Inferior parietal cortex (tissue), 1 donor: ENCODE data around the gene MINDY4B.
"Not testable (repeated sequence)": the region's sequence is repeated elsewhere in the genome, so short reads cannot be mapped to it uniquely, and the experiment has no call there.

Experiments used
- DNase-seq: peaks from one replicate; pipeline ENCODE4 v3.0.0-alpha.2; 2016; ENCODE audit errors: extremely low spot score

The MINDY4B gene

DNA sequence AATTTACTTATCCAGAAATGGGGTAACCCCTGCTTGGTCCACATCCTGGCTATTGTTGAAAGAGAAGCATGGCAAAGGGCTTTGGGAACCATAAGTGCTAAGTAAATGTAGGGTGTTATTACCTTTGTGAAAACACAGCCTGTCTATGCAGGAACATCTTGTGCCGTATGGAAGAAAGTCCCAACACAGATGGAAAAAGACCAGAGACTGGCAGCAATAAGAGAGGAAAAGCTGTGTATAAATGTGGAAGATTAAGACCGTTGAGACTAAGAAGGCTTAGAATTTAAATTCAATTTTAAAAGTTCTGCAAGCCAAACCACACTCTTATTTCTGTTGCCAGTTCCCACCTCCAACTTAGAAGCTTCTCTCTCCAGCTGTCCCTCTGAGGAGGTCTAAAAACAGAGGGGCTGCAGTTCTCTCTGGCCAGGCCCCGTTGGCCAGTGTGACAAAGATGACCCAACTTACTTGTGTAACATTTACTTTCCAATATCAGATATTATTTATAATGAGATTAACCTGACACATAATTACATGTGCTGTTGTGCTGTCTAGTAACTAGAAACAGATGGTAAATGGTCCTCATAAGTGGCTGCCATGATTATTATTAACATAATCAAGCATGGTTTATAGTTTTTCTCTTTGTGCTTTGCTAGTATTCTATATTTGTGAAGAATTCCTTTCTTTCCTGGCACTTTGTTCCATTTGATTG, 7.0 kb downstream of the MINDY4B start:
- DNase-seq = no peak

DNA sequence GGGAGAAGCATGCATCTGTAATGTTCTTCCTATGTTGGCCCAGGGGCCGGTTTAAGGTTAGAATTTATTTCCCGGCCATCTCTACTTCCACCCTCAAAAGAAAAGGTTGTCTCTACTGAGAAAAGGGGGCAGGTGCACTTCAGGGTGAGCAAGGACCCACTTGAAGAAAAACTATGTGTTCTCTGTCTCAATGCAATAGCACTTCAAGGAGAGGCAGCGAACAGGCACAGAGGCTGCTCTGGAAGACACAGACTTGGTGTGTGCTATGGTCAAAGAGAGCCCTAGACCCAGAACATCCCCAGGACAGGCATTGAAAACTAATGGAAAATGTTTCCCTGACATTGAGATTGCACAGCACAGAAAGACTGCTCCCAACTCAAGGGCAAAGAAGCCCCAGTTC, 7.6 kb downstream of the MINDY4B start:
- no peak for DNase-seq

DNA sequence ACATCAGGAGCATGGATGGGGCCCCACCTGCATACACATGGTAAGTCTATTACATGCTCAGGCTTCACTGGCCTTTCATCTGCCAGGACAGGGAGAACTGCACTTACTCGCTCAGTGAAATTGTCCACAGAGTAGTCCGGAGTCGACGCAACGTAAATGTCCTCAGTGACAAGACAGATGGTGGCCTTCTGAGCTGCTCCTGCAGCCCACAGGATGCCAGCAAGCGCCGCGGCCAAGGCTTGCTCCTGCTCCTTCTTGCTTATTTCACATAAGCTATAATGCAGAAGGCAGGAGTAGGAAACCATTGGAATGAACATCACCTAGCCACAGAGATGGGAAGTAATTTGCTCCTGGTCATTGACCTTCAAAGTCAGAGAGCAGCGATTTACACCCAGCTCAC, 14.4 kb downstream of the MINDY4B start:
- no peak for DNase-seq

DNA sequence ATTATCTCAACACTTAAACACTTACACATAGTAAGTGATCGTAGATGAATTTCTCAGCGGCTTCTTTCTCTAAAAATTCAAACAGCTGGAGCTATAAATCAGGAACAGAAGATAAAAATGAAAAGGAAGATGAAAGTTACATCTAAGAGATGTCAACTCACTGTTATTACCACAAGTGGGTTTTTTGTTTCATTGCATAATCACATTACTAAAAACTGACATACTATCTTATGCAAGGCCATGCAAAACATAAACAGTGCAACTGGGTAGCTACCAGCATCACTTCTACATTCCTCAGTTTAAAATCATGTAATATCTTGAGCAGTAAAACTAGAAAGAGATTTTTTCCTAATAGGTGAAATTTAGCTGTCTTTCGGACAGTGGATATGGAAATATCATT, 14.9 kb downstream of the MINDY4B start:
- no peak for DNase-seq

DNA sequence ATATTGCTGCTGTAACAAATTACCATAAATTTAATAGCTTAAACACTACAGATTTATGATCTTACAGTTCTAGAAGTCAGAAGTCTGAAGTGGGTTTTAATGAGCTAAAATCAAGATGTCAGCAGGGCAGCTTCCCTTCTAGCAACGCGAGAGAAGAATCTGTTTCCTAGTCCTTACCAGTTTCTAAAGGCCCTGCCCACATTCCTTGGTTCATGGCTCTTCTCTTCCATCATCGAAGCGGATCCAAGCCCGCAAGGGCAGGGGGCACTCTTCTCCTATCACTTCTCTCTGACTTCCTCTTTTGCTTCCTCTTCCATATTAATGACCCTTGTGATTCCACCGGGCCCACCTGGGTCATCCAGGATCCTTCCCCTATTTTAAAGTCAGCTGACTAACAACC, 16.1 kb downstream of the MINDY4B start:
- no peak for DNase-seq

DNA sequence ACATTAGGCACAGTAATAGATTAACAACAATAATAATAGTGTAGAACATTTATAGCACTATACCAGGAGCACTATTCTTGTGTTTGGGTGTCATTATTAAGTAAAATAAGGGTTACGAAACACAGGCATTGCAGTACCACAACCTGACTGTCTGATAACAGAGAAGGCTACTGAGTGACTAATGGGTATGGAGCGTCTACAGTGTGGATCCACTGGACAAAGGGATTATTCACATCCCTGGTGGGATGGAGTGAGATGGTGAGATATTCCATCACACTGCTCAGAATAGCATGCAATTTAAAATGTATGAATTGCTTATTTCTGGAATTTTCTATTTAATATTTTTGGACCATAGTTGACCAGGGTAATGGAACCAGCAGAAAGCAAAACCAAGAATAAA, 18.2 kb downstream of the MINDY4B start:
- no peak for DNase-seq

DNA sequence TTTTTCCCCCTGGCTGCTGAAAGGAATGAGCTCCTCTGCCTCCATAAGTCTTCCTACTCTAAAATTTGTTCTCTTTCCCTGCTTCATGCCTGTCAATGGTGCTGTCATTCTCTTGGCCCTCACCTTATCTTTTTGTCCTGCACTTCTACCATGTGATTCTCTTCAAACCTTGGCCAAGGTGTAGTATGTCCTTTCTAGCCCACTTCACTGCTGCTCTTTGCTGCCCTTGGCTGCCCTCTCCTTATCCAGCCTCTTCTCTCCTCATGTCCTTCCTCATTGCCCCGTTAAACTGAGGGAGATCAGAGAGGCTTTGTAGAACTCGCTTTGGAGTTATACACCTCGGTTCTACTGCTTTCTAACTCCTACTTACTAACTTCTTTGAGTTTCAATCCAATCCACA, 19.7 kb downstream of the MINDY4B start:
- no peak for DNase-seq

DNA sequence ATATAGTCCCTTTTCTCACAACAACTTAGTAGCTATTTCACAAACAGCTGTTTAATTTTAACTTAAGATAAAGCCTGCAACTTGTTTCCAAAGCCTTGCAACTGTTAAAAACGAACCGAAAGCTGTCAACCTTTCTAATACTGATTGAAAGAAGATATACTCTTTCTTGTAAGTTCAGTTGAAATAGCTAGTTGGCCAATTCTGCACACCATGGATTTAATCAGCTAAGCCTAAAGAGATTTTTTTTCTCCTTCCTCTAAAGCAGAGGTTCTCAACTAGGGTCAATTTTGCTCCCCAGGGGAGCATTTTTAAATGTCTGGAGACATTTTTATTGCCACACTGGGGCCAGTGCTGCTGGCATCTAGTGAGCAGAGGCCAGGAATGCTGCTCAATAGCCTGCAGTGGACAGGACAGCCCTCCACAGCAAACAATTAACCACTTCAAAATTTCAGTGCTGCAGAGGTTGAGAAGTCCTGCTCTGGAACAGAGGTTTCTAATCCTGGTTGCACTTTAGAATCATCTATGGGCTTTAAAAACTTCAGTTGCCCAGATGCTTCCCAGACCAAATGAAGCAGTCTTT, 26.2 kb downstream of the MINDY4B start:
- DNase-seq = no peak

DNA sequence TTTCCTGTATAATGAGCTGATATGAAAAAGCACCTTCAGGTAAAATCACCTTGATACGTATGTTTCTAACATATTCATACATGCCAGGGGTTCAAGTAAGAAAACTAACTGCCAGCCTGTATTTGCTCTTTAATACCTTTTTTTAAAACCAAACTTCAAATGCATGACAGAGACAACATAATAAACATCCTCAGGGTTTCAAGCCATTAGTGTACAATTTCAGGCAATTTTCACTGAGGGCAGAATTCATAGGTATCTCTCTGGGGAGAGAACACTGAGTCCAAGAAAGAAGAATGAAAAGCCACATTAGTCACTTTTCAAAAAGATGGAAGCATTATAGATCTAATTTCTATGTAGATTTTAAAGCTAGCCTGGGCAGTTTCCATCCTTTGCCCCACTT, 26.9 kb downstream of the MINDY4B start:
- DNase-seq = no peak

DNA sequence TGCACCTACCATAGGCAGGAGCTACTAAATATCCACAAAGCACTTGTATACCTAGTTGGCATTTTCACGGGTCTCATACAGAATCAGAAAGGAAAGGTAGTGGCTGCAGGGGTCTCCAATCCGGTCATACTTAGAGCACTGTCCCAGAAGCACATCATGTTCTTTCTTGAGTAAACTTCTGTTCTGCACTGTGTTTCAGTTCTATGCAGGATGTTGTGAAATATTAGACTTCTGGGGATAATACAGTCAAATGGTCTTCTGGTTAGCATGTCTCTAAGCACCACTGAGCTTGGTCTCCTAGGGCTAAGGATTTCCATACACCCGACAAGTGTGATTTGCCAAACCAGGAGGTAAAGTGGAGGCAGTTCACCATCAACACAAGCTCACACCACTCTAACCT, 27.9 kb downstream of the MINDY4B start:
- DNase-seq = no peak

DNA sequence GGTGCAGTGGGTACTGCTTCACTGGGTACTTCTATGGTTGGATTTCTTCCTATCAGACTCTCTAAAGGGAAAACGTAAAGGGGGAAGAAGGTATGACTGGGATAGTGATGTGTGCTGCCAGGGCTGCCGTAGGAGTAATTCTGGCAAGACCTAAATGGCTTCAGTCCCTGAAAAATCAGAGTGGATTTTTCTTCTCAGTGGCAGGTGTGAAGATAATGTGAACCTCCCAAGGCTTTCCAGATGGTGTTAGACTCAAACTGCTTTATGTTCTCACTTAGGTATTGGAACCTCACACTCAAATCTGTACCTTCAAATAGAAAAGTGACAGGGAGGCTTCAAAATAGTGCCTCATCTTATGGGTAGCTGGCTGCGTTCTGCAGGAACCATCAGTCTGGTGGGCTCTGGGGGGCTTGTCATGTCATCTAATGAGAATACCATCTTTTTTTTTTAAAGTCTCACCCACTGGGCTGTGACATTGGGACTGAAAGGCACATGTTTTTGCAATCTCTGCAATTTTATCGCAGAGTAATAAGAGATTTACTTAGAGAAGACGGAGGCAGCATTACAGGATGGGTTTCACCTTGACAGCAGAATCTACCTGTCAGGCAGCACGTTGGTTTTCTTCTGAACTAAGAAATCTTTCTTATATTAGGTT, 28.5 kb downstream of the MINDY4B start:
- DNase-seq = no peak

DNA sequence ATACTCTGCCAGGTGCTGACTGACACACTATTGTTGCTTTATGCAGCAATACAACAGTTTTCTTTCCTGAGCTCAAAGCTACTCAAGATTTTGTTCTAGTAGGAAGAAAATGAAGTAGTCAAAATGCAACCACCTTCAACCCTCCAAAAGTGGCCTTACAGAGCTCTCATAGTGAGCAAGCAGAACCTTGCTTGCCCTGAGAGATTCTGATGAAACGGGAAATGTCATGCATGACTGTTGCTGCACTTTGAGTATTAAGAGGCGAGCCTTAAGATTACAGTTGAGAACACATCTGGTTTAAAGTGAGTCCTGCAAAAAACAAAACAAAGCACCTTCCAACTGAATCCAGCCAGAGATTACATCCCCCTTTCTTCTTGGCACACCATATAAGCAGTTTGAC, 29.7 kb downstream of the MINDY4B start:
- DNase-seq = no peak

DNA sequence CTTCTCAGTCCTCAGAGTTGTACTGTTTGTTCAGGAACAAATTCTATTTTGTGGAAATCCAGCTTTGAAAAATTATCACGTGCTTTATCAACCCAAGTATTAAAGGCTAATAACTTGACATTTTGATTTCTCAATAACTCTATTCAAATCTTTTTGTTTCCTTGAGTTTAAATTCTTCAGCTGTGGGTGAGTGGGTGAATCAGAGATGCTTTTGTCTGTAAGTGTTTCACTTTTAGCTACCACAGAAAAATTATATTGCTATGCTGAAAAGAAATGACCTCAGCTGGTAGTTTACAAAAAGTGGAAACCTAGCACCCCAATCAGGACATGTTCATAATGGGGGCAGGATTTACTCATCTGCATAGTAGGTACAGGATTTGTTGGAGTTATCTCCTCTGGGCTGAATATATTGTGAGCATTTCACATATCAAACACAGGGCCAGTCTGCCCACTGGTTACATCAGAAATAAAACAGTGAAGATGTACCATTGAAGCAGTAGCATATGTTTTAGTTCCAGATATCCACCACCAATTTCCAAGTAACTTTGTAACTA, 30.5 kb downstream of the MINDY4B start:
- no peak for DNase-seq

DNA sequence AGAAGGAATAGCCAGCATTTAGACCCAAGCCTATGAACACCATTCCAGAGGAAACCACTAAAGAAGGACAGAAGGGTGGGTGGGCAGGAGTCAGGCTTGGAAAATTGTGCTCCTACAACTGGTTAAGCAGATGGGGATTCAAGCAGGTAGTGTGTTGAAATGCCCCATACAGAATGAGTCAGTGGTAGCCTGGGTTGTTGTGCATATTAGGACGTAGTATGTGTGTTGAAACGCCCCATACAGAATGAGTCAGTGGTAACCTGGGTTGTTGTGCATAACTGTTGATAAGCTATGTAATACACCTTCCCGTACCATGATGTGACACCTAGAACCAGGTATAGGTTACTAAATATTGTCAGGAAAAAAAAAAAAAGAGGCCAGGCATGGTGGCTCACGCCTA, 34.0 kb downstream of the MINDY4B start:
- DNase-seq = no peak

DNA sequence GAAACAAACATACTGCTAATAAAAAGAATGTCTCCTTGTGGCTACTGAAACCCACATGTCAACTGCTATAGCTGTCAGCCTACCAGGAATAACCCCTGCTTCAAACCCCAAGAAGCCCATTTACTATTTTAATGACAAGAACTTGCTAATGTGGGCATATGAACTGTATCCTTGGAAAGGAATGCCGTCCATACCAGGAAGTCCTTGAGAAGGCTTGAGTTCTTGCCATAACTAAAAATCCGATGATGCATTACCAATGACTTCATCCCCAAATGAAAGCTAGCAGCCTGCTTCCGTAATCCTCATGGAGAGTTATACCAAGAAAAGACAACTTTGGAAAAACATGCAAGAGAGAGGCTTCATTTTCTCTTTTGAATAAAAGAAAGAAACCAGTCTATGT, 34.8 kb downstream of the MINDY4B start:
- no peak for DNase-seq

DNA sequence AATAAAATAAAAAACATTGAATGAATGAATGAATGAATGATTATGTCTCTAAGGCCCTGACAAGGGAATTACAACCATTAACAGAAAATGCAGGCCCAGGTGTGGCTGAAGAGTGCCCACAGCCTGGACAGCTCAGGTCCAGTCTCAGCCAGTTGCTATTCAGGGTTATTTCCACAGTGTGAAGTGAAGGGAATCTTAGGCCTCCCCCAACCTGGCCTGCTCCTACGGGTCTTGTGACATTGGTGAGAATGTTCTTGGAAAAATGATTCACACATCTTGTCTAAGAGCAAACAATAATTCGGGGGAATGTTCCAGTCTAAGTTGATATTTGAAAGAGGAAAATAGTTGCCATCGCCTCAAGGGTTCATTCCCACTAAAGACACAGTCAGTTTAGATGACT, 37.0 kb downstream of the MINDY4B start:
- no peak for DNase-seq

DNA sequence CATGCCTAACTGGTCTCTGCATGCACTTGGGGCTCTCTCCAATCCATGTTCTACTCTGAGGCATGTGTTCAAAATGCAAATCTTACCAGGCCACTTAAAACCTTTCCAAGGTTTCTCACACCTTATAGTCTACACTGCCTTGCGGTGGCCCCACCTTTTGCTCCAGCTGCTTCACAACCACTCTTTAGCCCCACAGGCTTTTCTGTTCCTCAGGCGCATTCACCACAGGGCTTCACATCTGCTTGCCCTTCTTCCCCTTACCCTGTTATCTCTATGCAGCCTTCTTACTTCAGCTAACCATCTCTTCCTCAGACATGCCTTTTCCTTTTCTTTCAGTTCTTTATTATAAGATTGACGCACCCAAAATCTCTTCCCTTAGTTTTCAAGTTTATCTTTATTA, 37.8 kb downstream of the MINDY4B start:
- DNase-seq = no peak

DNA sequence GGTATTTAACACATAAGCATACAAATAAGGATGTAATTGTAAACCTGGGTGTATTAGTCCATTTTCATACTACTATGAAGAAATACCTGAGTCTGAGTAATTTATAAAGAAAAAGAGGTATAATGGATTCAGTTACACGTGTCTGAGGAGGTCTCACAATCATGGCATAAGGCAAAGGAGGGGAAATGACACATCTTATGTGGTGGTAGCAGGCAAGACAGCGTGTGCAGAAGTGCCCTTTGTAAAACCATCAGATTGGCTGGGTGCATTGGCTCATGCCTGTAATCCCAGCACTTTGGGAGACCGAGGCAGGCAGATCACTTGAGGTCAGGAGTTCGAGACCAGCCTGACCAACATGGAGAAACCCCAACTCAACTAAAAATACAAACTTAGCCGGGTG, 41.3 kb downstream of the MINDY4B start:
- DNase-seq = not testable (repeated sequence)

DNA sequence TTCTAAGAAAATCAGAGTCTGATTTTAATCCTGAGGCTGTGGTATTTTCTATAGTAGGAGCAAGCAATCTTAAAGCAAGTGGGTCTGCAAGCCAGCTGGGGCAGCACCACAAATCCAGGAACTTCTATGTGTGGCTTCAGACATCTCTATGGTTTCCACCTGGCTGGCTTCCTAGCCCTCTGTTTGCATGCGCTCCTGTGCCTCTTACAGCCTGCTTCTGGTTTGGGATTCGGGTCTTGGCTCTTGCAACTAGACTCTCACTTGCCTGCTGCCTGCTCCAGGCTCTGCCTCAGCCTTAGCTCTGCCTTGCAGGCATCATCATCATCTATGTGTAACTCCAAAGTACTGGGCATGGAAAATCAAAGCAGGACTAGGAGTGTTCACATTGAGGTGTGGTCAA, 43.4 kb downstream of the MINDY4B start:
- DNase-seq = no peak

DNA sequence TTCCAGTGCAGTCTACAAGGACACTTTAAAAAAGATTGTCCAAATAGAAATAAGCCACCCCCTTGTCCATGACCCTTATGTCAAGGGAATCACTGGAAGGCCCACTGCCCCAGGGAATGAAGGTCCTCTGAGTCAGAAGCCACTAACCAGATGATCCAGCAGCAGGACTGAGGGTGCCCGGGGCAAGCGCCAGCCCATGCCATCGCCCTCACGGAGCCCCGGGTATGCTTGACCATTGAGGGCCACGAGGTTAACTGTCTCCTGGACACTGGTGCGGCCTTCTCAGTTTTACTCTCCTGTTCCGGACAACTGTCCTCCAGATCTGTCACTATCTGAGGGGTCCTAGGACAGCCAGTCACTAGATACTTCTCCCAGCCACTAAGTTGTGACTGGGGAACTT, 47.3 kb downstream of the MINDY4B start:
- DNase-seq = not testable (repeated sequence)

DNA sequence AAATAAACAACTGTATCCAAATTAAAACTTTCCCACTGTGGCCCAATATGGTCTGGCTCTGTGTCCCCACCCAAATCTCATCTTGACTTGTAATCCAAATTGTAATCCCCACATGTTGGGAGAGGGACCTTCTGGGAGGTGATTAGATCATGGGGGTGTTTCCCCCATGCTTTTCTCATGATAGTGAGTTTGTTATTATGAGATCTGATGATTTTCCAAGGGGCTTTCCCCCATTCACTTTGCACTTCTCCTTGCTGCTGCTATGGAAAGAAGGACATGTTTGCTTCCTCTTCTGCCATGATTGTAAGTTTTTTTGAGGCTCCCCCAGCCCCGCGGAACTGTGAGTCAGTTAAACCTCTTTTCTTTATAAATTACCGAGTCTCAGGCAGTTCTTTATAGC, 55.0 kb downstream of the MINDY4B start:
- no peak for DNase-seq

DNA sequence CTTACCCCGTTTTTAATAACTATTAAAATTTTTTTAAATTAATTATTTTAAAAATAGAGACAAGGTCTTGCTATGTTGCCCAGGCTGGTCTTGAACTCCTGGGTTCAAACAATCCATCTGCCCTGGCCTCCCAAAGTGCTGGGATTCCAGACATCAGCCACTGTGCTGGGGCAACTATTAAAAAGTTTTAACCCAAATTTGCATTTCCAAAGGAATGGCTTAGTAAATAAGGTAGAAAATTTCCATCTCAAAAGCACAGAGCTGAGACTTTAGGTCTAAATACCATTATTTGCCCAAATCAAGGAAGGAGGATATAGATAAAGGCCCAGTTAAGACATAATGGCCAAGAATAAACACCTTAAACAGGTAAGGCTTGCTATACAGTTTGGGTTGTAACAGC, 56.4 kb downstream of the MINDY4B start:
- no peak for DNase-seq

DNA sequence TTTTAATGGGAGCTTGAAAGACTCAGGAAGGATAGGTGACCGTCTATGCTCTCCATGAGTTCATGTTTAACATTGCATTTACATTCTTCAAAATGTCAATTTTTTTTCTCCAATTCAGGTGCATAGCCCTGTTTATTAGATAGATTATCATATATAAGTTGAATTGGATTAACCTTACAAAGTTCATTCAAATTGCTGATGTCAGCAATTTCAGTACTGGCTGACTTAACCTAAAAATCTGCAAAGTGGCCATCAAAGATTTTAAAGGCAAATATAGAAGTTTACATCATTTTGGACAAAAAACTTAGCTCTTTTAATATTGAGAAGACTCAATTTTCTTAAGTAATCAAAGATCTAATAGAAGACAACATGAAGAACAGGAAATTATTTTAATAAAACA, 57.8 kb downstream of the MINDY4B start:
- no peak for DNase-seq
